K562 (cell line): ENCODE measurements around the gene PHLPP2. TPM values are rescaled to one million over a fixed set of nuclear protein-coding genes. Genes with fewer than 3 reads are reported as not detected.

Experiments
- AFF4 ChIP-seq: sonication (generic); formaldehyde crosslinking; IDR thresholded peaks from 2 replicates; pipeline ENCODE4 v1.8.0; 2023; ENCODE audit warnings: mild to moderate bottlenecking, missing genetic modification reagents
- CHD2 ChIP-seq: IDR thresholded peaks from 2 replicates; pipeline ENCODE4 v1.6.1; 2011; ENCODE audit warnings: low read depth, low read length
- DLX4 ChIP-seq: fragments of 250-450 bp; sonication (Bioruptor Pico); IDR thresholded peaks from 2 replicates; pipeline ENCODE4 v1.6.1; 2021; ENCODE audit warnings: mild to moderate bottlenecking
- FOXM1 ChIP-seq, 2 experiments: fragments of 450-650 bp in 1 of 2; sonication (generic) in 1 of 2; formaldehyde crosslinking in 1 of 2; IDR thresholded peaks; 2 replicates each; pipeline versions ENCODE4 v1.6.1 to v1.9.0; 2017 to 2022; ENCODE audit warnings: low read depth in 2 of 2, mild to moderate bottlenecking in 2 of 2, missing genetic modification reagents in 1 of 2, moderate library complexity in 1 of 2
- GABPB1 ChIP-seq: sonication (generic); formaldehyde crosslinking; IDR thresholded peaks from 2 replicates; pipeline ENCODE4 v1.8.0; 2022; ENCODE audit warnings: mild to moderate bottlenecking, missing genetic modification reagents
- GATAD2B ChIP-seq: fragments of 450-650 bp; IDR thresholded peaks from 2 replicates; pipeline ENCODE4 v1.6.1; 2017; ENCODE audit warnings: mild to moderate bottlenecking, borderline replicate concordance
- HIVEP1 ChIP-seq: fragments of 250-450 bp; sonication (Bioruptor Pico); IDR thresholded peaks from 2 replicates; pipeline ENCODE4 v1.4.0; 2020; ENCODE audit warnings: mild to moderate bottlenecking
- KHSRP ChIP-seq: fragments of 450-650 bp; IDR thresholded peaks from 2 replicates; pipeline ENCODE4 v1.6.1; 2017
- L3MBTL2 ChIP-seq: fragments of 450-650 bp; IDR thresholded peaks from 2 replicates; pipeline ENCODE4 v1.6.1; 2016; ENCODE audit warnings: mild to moderate bottlenecking, moderate library complexity
- MAZ ChIP-seq, 2 experiments: fragments of 450-650 bp in 1 of 2; sonication (generic) in 1 of 2; formaldehyde crosslinking; IDR thresholded peaks in 1 of 2; conservative IDR thresholded peaks in 1 of 2; 2 replicates each; pipeline versions ENCODE4 v1.4.0 to v1.5.0; 2020; ENCODE audit warnings: mild to moderate bottlenecking in 1 of 2, missing genetic modification reagents in 1 of 2
- MEIS2 ChIP-seq: fragments of 450-650 bp; IDR thresholded peaks from 2 replicates; pipeline ENCODE4 v1.6.1; 2014; ENCODE audit warnings: mild to moderate bottlenecking; ENCODE audit not compliant: partially characterized antibody
- PHF8 ChIP-seq: fragments of 200-600 bp; sonication (generic); IDR thresholded peaks from 2 replicates; pipeline ENCODE4 v1.6.1; 2012; ENCODE audit warnings: mixed run types, mild to moderate bottlenecking, inconsistent platforms, low read length, moderate library complexity, borderline replicate concordance
- POLR2AphosphoS5 ChIP-seq: IDR thresholded peaks from 2 replicates; pipeline ENCODE4 v1.6.1; 2011; ENCODE audit warnings: mild to moderate bottlenecking, low read depth, low read length, moderate library complexity; ENCODE audit not compliant: control insufficient read depth, insufficient read depth
- RB1 ChIP-seq: fragments of 450-650 bp; IDR thresholded peaks from 2 replicates; pipeline ENCODE4 v1.6.1; 2017; ENCODE audit warnings: low read depth, mild to moderate bottlenecking
- SMAD3 ChIP-seq: fragments of 450-650 bp; formaldehyde crosslinking; conservative IDR thresholded peaks from 2 replicates; pipeline ENCODE4 v1.4.0; 2020; ENCODE audit warnings: mild to moderate bottlenecking
- SMAD4 ChIP-seq: fragments of 250-450 bp; sonication (Bioruptor Pico); conservative IDR thresholded peaks from 2 replicates; pipeline ENCODE4 v1.8.0; 2021; ENCODE audit warnings: inconsistent platforms, mild to moderate bottlenecking, moderate library complexity
- SP2 ChIP-seq: IDR thresholded peaks from 2 replicates; pipeline ENCODE4 v1.6.1; 2011; ENCODE audit warnings: mild to moderate bottlenecking, low read depth, low read length, moderate library complexity; ENCODE audit not compliant: poor library complexity, severe bottlenecking; ENCODE audit errors: extremely low read depth
- ZBTB33 ChIP-seq: sonication (generic); formaldehyde crosslinking; IDR thresholded peaks from 2 replicates; pipeline ENCODE4 v1.8.1; 2023; ENCODE audit warnings: mild to moderate bottlenecking, missing genetic modification reagents
- ZFX ChIP-seq: sonication (generic); formaldehyde crosslinking; IDR thresholded peaks from 2 replicates; pipeline ENCODE4 v1.8.0; 2022; ENCODE audit warnings: mild to moderate bottlenecking, missing genetic modification reagents, moderate library complexity
- ZNF134 ChIP-seq: fragments of 250-450 bp; sonication (Bioruptor Pico); conservative IDR thresholded peaks from 2 replicates; pipeline ENCODE4 v1.4.0; 2020
- ZNF263 ChIP-seq: sonication (generic); formaldehyde crosslinking; IDR thresholded peaks from 2 replicates; pipeline ENCODE4 v1.8.0; 2022; ENCODE audit warnings: mild to moderate bottlenecking, missing genetic modification reagents, borderline replicate concordance
- polyA plus RNA-seq, 8 experiments: library from polyadenylated mRNA; depleted of rRNA in 4 of 8; stranded (reverse) in 5 of 8; unstranded in 3 of 8; fragments of >200 nt; fragmentation: Nextera tagmentation in 2 of 8; fragmentation: Illumina TruSeq in 1 of 8; extraction: Ambion mirVana in 2 of 8; extraction: Trizol in 1 of 8; gene quantifications; 2 replicates each; pipeline versions ENCODE4 v1.2.1 to v1.2.3, GENCODE V29; 2011 to 2014; ENCODE audit warnings: inconsistent platforms in 1 of 8, missing spikeins in 1 of 8
- total RNA-seq, 7 experiments: library from RNA; depleted of rRNA in 6 of 7; stranded (reverse); fragments of >200 nt in 6 of 7; fragmentation: Illumina TruSeq in 2 of 7; extraction: Trizol in 2 of 7; gene quantifications; 2 replicates each; pipeline versions ENCODE4 v1.2.1 to v1.2.3, GENCODE V29; 2011 to 2021; ENCODE audit warnings: low replicate concordance in 1 of 7

The PHLPP2 gene
- total and polyA plus RNA-seq, 9 of the 15 experiments (the other 6 are each of a cell fraction or from before 2014, with no cell fraction given) = 0.60 to 7.1 (median 2.6) TPM

GRCh38 chr16:71723537-71724319 is 773 bp downstream of the PHLPP2 start (continued):
- no peak for TF ChIP-seq DLX4
- peak; percentile 43; the same call in 1 of the 2 replicates for TF ChIP-seq RB1
- peak; percentile 84 for TF ChIP-seq L3MBTL2
- 0 out of 2 replicates have a peak, but pooled peaks have one; percentile 22 for TF ChIP-seq ZBTB33 (CRISPR knock-in tag)
- TF ChIP-seq SMAD4 (CRISPR knock-in tag) = peak; percentile 73
- TF ChIP-seq ZNF263 (CRISPR knock-in tag) = no peak
- TF ChIP-seq MAZ (CRISPR knock-in tag; conservative IDR thresholded peaks at IDR 0.05 in 1 of 2, IDR thresholded peaks at IDR 0.05 in 1 of 2) = 0 out of 4 replicates have a peak, but pooled peaks of 1 of the 2 experiments have one; percentile 27
- TF ChIP-seq SMAD3 = no peak
- TF ChIP-seq CHD2 = no peak
- no peak for TF ChIP-seq HIVEP1 (CRISPR knock-in tag)
- peak; percentile 52; the same call in 1 of the 2 replicates for TF ChIP-seq GATAD2B
- peak; percentile 87 for TF ChIP-seq ZNF134 (CRISPR knock-in tag)
- TF ChIP-seq AFF4 (CRISPR knock-in tag) = 0 out of 2 replicates have a peak, but pooled peaks have one; percentile 54
- TF ChIP-seq FOXM1 (IDR thresholded peaks at IDR 0.05; ENCODE audit: low read depth) = no peak
- TF ChIP-seq FOXM1 (CRISPR knock-in tag; IDR thresholded peaks at IDR 0.05; ENCODE audit: low read depth) = 0 out of 2 replicates have a peak, but pooled peaks have one; percentile 32
- no peak for TF ChIP-seq SP2
- TF ChIP-seq ZFX (CRISPR knock-in tag) = peak; percentile 62
- TF ChIP-seq MEIS2 = peak; percentile 43
- peak; percentile 39; the same call in 1 of the 2 replicates for TF ChIP-seq POLR2AphosphoS5
- TF ChIP-seq PHF8 = peak; percentile 55; the same call in 1 of the 2 replicates
- no peak for TF ChIP-seq KHSRP
- TF ChIP-seq GABPB1 = 0 out of 2 replicates have a peak, but pooled peaks have one; percentile 22
